CD4-positive, alpha-beta T cell treated with Interleukin-15 for 4 hours (primary cell): ENCODE measurements around the gene PRDX4.
"Not testable (repeated sequence)": the region's sequence is repeated elsewhere in the genome, so short reads cannot be mapped to it uniquely, and the experiment has no call there.

Source experiments
- DNase-seq: peaks from one replicate; pipeline ENCODE4 v3.0.0-alpha.2; 2020; ENCODE audit warnings: low spot score

The PRDX4 gene

DNA sequence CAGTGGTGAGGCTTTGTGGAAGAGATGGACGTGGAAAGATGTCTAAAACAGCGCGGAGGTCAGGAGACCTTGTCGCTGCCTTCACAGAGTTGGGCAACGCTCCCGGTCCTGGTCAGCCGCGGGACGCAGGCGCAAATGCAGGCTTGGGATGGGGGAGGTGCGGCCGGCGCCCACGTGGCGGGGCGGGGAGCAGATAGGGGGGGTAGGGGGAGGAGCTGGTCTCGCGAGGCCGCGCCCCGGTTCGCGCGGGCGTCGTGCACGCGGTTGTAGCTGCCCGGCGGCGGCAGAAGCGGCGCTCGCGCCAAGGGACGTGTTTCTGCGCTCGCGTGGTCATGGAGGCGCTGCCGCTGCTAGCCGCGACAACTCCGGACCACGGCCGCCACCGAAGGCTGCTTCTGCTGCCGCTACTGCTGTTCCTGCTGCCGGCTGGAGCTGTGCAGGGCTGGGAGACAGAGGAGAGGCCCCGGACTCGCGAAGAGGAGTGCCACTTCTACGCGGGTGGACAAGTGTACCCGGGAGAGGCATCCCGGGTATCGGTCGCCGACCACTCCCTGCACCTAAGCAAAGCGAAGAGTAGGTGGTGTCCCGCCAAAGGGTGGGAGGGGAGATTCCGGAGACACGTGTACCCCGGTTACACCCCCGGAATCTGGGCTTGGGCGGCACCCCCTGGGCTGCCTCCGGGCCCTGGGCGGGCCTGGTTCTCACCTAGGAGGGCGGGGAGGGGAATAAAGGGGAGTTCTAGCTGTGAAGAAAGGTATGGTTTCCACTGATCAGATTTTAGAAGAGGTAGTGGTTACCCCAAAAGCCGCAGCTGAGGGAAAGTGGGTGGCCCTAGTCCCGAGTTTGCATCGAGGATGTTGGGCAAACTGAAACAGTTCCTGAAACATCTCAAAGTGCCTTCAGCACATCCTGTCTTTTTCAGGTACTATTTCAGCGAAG, at the start of gene PRDX4:
Gene PRDX4 (plus strand): TSS at position 255 of the 939 bp plus-strand sequence. CDS start 78 bp downstream, at position 333.
- DNase-seq, result peak; percentile 69

DNA sequence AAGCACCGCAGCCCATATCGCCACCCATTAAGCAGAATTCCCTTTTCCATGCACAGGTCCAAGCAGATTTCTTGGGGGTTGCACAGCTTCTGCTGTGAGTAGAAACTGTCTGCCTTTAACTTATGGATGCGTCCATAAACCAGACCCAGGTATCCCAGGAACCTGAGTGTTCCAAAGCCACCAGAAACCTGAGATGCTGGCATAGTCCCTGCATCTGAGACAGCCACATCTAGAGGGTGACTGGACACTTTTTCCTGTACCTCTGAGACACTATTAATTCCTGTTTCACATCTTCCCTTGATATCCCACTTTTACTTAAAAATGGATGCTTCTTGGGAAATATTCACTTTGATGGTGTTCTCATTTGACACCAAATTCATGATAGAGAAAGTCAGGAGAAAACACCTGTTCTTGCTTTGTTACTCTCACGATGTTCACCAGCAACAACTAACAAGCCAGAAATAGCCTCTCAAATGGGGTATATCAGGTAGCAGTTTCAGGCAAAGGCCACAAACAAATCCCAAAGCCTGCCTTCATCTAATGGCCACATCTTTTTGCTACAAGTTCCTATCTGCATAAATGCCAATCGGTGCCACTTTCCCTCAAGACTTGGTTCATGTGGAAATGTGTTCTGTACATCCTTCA, 45.5 kb upstream of the PRDX4 start:
- DNase-seq, result no peak

GRCh38 chrX:23623797-23624196, 43.5 kb upstream of the PRDX4 start:
- DNase-seq, result no peak

DNA sequence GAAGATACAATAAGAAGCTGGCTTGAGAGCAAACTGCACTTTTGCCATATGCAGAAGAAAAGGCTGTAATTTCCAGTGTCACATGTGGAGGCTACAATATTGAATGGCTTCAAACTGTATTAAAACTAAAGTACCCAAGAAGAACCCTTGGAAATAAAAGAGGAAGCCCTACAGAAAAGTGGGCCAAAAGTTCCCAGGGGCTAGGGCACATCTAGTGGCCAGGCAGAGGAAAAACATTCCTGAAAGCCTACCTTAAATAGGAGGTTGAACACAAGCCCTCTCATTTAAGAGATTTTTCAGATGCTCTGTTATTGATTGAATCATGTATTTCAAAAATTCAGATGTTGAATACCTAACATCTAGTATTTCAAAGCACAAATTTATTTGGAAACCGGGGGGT, 40.6 kb upstream of the PRDX4 start:
- DNase-seq, result no peak

GRCh38 chrX:23628131-23628530, 39.2 kb upstream of the PRDX4 start:
- DNase-seq, result no peak

DNA sequence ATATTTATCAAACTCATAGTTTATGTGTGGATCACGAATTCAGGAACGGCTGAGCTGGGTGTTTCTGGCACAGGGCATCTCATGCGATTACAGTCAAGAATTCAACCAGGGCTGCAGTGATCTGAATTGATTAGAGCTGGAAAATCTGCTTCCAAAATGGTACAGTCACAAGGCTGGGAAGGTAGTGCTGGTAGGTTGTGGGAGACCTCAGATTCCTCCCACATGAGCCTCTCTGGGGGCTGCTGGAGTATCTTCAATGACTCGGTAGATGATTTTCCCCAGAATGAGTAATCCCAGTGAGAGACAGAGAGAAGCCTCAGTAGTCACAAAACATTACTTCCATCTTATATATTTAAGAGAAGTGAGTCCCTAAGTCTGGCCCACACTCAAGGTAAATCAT, 36.2 kb upstream of the PRDX4 start:
- DNase-seq, result no peak

DNA sequence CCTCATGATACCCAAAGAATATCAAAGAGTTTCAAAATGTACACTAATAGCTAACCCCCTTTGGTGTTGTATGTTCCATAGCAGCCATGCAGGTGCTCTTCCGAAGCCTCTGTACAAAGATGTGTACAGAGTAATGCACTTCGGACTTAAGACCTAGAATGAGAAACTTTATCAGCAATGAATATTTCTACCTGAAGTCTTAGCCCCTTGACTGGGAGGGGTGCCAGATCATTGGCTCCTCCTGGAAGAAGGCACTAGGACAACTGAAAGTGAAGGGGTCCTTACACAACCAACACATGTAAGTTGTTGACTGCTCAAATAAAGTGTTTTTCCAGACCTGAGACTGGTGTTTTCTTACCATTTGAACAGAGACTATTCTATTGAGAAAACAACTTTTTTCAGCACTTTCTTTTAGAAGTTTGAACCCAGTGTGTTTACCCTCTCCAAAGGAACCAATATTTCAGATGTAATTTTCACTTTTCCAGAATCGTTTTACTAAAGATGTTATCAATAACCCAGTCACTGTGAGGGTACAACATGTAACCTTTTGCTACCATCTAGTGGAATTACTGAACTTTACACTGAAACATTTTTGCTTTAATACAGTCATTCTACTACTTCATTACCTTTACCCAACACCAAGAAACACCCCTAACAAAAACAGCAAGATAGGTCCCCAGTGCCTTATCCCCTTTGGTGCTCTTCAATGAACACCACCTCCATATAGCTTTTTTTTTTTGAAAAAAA, 33.3 kb upstream of the PRDX4 start:
- no peak for DNase-seq

GRCh38 chrX:23637187-23637586, 30.1 kb upstream of the PRDX4 start:
- DNase-seq, result no peak

DNA sequence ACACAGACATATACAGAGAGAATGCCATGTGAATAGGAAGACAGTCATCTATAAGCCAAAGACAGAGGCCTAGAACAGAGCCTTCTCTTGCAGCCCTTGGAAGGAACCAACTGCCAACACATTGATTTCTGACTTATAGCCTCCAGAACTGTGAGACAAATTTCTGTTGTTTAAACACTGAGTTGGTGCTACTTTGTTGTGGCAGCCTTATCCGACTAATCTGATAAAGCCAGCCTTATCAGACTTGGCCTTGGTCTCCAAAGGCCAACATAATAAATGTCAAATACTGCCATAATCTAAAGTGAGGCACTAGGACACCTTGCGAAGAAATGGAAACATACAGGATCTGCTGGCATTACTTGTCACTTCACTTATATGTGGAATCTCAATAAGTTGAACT, 24.3 kb upstream of the PRDX4 start:
- DNase-seq, result no peak

- no peak for DNase-seq
Measured at GRCh38 chrX:23644744-23645143, 22.5 kb upstream of the PRDX4 start.

- no peak for DNase-seq
Measured at GRCh38 chrX:23656091-23656490, 11.2 kb upstream of the PRDX4 start.

DNA sequence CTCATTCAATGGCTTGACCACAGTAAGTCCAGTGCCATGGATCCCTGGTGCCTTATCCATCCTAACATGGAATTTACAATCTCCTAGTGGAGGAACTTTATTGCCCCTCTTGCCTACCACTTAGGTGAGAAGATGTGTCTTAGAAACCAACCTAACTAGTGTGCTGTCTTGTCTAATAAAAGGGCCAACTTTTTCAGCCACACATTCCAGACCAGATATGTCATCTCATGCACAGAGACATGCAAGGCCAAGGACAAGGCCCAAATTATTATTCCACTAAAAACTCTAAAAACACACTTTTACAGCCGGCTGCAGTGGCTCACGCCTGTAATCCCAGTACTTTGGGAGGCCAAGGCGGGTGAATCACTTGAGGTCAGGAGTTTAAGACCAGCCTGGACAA, 10.6 kb upstream of the PRDX4 start:
- DNase-seq, result no peak

- no peak for DNase-seq
Measured at GRCh38 chrX:23659339-23659738, 8.0 kb upstream of the PRDX4 start.

DNA sequence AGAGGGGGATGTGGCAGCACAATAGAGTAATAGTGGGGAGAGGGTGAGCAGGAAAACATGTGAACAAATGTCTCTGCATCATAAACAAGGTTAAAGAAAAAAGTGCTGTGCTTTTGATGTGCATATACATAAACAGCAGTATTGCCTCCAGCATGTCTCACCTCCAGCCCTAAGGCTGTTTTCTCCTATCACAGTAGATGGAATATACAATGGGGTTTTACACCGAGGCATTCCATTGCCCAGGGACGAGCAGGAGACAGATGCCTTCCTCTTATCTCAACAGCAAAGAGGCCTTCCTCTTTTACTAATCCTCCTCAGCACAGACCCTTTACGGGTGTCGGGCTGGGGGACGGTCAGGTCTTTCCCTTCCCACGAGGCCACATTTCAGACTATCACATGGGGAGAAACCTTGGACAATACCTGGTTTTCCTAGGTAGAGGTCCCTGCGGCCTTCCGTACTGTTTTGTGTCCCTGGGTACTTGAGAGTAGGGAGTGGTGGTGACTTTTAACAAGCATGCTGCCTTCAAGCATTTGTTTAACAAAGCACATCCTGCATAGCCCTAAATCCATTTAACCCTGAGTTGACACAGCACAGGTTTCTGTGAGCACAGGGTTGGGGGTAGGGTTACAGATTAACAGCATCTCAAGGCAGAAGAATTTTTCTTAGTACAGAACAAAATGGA, 7.1 kb upstream of the PRDX4 start:
- not testable (repeated sequence) for DNase-seq

DNA sequence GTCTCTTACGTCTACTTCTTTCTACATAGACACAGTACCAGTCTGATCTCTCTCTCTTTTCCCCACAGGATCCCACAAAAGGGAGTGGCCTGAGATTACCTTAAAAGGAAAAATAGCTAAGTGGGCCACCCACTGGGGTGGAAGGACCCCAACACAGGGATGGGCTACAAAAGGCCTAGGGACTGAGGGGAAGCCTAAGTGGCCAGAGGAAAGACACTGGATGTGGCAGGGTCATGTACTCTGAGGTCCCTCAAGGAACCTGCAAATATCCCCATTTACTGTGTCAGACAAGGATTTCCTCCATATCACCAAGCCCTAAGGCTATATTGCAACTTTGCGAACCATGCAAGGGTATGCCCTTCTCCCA, 6.5 kb upstream of the PRDX4 start:
- DNase-seq, result no peak

DNA sequence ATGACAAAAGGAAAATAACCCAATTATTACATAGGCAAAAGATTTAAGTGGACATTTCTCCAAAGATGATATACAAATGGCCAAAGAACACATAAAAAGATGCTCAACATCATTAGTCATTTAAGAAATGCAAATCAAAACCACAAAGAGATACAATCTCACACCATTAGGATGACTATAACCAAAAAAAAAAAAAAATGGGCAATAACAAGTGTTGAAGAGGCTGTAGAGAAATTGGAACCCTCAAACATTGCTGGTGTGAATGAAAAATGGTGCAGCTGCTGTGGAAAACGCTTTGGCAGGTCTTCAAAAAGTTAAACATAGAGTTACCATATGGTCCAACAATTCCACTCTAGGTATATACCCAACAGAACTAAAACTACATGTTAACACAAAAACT, 5.6 kb upstream of the PRDX4 start:
- DNase-seq, result no peak

DNA sequence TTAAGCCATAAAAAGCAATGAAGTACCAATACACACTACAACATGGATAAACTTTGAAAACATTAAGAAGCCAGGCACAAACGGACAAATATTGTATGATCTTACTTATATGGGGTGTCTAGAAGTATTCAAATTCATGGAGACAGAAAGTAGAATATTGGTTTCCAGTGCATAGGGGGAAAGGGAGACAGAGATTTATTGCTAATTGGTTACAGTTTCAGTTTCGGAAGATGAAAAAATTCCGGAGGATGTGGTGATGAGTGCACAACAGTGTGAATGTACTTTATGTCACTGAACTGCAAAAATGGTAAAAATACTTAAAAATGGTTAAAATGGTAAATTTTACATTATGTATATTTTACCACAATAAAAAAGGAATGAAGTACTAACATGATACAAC, 5.1 kb upstream of the PRDX4 start:
- peak; percentile 28 for DNase-seq

- DNase-seq, result peak; percentile 1
Measured at GRCh38 chrX:23662853-23663252, 4.4 kb upstream of the PRDX4 start.

- no peak for DNase-seq
Measured at GRCh38 chrX:23664496-23664895, 2.8 kb upstream of the PRDX4 start.

DNA sequence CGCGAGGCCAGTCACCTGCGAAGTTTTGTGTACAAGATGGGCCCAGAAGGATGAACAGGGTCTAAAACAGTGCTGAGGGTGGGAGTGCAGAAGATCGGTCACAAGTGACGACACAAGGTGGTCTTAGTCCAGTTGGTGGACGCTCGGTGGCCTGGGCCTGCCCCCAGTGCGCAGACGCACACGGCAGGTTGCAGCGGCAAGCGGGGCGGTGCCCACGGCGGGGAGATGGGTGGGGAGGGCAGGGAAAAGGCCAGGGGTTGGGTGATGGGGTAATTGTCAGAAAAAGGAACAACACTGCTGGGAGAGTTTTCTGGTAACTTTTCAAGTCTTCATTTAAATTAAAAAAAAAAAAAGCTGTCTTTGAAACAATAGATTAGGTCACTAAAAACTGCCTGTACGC, 1.0 kb upstream of the PRDX4 start:
- DNase-seq, result no peak

DNA sequence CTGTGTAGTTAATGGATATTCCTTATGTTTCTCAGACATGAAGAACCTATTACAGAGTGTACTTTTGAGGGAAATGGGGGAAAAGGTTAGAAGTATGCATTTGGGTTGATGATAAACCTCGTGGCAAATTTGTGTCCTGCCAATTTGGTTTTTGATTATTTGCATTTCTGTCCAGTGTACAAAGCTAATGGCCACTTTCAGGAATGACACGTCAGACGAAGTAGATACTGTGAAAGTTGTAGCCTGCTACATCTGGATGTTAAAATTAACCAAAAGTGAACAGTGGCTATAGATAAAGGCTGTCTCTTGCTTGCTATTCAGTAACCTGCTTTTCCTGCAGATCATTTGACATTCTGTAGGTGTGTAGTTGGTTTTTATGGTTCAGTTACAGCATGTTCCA, 1.0 kb downstream of the PRDX4 start:
- DNase-seq, result no peak

DNA sequence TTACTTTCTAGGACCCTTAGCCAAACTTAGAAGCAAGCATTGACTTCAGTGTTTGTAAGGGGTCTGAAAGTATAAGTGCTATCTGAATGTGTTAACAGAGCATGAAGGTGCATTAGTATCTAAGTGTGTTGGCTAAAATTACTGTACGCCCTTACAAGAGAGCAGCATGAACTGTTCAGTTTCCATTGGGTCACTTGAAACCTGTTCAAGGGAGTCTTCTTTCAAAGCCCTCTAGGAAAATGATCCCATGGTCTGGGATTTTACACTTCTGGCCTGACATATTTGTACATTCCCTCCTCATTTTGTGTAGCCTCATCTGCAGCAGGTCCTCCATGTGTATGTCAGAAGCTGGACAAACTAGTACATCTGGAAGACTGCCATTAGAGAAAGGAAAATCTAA, 3.2 kb downstream of the PRDX4 start:
- DNase-seq, result no peak
